Occipital lobe (tissue), 3 donors: ENCODE measurements around the gene HSD17B11. TPM values are rescaled to one million over a fixed set of nuclear protein-coding genes. Genes with fewer than 3 reads are reported as not detected.
"Not testable (repeated sequence)": the region's sequence is repeated elsewhere in the genome, so short reads cannot be mapped to it uniquely, and the experiment has no call there.

Experiments
- DNase-seq: peaks from one replicate; lab custom pipeline; 2025; lab: John Stamatoyannopoulos, UW
- small RNA-seq: library from RNA; depleted of rRNA; stranded (forward); fragments of <200 nt; gene quantifications from one replicate; pipeline ENCODE3, GENCODE V24; 2014
- total RNA-seq: library from RNA; depleted of rRNA; stranded (reverse); fragments of >200 nt; gene quantifications from one replicate; pipeline ENCODE4 v1.2.3, GENCODE V29; 2014

HSD17B11 gene
- total RNA-seq, 1 donor from 2014 or later = 51.8 TPM

DNA sequence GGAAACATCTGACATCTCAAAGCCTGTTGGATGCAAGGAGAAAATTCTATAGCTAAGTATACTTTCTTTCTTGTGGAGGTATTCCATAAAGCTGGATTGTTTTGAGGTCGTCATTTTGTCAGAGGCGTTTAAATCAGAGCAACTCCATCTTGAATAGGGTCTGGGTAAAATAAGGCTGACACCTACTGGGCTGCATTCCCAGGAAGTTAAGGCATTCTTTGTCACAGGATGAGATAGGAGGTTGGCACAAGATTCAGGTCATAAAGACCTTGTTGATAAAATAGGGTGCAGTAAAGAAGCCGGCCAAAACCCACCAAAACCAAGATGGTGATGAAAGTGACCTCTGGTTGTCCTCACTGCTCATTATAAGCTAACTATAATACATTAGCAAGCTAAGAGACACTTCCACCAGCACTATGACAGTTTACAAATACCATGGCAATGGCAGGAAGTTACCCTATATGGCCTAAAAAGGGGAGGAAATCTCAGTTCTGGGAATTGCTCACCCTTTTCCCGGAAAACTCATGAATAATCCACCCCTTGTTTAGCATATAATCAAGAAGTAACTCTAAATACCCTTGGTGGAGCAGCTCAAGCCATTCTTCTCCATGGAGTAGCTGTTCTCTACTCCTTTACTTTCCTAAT lies 80.2 kb downstream of the HSD17B11 start:
- no peak for DNase-seq

DNA sequence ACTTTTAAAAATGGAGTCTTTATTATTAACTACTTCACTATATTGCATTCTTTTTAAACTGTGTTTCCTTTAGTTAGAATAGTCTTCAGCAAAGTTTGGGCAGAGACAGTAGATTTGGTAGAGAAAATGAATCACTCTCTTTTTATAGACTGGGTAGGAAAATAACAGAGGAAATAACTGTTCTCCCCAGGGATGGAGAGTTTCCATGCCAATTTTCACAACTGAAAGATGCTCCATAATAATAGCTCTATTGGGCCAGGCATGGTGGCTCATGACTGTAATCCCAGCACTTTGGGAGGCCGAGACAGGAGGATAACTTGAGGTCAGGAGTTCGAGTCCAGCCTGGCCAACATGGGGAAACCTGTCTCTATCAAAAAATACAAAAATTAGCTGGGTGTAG lies 81.4 kb downstream of the HSD17B11 start:
- DNase-seq = no peak

DNA sequence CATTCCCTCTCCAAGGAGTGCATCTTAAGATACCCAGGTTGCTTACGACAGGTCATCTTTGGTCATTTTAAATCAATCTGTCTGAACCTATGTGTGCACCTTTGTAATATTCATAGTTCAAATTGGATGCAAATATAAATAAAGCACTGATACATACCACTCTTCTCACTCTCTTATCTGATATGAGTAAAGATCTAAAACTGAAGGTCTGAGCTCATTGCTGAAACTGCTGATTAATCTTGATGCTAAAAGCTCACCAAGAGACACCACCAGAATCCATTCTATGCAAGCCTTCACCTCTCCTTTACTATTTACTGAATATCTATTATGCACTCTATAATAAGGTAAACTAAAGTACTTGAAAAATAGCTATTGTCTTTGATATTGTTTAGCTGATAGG lies 84.9 kb downstream of the HSD17B11 start:
- DNase-seq = no peak

DNA sequence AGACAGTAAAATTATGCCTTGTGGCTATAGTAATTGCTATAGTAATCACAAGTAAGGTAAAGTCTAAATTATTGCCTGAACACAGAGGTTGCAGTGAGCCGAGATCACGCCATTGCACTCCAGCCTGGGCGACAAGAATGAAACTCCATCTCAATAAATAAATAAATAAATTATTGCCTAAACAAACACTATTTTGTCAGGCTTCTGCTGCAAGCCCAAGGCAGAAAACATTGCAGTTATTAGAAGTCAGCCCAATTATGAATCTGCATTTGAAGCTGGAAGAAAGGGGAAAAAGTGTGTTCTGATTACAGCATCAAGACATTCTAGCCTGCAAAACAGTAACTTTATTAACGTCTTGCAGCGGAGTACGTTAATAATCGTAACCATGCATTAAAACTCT lies 85.4 kb downstream of the HSD17B11 start:
- no peak for DNase-seq

DNA sequence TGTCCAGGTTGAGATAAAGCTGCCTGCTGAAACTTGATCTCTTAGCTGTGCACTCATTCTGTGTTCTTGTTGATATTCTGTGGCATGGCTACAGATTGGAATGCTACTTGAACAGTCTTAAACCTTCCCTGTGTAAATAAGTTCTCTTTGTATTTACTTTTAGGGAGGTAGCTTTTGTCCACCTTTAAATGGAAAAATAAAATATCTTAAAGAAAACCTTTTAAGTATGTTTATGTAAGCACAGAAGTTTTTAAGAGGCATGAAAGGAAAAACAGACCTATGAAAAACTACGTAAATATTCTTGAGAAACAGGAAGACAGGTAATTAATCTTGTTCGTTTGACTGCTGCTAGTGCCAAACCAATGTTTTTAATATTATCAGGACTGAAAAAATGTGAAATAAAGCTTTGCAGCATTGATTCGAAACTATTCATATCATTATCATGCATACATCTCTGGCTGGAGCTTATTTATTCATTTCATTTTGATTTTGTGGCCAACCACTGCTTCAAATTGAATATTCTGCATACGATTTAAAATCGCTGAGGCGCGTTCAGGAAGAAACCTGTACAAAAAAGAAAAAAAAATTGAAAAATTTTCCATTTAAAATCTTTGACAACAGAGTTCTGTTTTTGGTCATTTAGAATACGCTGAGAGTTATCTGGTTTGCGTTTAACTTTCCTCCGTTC lies 86.1 kb downstream of the HSD17B11 start:
- DNase-seq = no peak

DNA sequence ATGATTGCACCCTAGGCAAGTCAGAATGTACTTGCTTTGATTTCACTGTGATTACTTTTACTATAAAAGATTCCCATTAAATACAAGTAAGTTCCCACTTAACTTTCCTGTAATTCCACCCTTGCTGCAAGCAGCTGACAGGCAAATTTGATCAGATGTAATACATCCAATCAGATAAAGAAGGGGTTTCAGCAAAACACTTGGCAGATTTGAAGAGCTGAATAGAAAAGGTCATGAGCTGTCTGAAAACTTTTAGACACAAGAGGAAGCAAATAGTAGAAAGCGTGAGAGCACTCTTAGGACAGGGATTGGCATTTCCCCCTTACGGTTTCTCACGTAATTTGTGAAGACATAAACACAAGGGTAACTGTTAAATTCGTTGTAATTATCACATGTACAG lies 91.1 kb downstream of the HSD17B11 start:
- DNase-seq = no peak

DNA sequence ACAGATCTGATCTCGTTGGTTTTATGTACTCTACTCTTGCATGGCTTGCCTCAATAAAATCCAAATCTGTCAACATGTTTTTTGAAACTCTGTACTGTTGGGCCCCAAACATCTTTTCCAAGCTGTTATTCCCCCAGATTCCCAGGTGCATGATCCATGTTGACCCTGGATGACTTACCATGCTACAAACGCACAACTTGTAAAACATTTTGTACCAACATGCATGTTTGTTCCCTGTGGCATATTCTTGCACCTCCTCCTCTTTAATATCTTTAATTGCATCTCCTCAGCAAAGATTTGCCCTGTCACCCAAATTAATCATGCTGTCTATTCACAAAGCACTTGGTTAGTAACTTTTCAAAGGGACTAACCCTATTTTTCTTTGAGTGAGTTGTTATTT lies 92.6 kb downstream of the HSD17B11 start:
- no peak for DNase-seq

DNA sequence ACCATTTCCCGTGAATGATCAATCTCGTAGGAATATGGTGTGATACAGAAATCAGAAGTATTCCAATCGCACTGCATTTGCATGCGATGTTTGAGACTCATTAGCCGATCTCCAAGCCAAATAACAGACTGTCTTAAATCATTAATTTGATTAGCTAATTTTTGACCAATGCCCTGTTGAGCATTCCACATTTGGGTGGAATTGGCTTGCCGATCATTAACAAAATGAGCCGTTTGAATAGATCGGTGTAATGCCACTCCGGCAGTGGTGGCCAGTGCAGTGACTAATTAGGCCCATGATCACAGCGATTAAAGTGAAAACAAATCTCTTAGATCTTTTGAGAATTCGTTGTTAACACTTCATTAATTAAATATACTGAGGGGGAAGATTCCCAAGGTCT lies 96.1 kb downstream of the HSD17B11 start:
- DNase-seq = not testable (repeated sequence)

DNA sequence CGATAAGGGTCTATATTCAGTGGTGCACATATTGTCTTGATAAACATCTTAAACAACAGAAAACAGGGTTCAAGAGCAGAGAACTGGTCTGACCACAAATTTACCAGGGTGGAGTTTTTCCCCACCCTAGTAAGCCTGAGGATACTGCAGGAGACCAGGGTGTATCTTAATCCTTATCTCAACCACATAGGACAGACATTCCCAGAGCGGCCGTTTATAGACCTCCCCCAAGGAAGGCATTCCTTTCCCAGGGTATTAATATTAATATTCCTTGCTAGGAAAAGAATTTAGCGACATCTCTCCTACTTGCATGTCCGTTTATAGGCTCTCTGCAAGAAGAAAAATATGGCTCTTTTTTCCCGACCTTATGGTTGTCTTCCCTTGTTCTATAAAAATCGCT lies 97.1 kb downstream of the HSD17B11 start:
- DNase-seq = not testable (repeated sequence)

DNA sequence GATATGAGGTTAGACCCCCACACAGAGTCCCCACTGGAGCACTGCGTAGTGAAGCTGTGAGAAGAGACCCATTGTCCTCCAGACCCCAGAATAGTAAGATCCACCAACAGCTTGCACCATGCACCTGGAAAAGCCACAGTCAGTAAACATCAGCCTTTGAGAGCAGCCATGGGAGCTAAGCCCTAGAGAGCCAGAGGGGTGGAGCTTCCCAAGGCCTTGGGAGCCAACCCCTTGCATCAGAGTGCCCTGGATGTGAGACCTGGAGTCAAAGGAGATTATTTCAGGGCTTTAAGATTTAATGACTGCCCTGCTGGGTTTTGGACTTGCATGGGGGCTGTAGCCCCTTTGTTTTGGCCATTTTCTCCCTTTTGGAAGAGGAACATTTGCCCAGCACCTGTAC lies 104.0 kb downstream of the HSD17B11 start:
- DNase-seq = no peak

Small RNAs within 50 kb of the gene (small RNA-seq; reads per million reads assigned to genes)
- not detected for gene MIR5705
- not detected for gene RN7SL681P

Other genes starting within 250 kb of the HSD17B11 start
- gene KLHL8, start 170.6 kb downstream of the HSD17B11 start, total RNA-seq = 175 TPM
- gene HSD17B13, start 68.3 kb downstream of the HSD17B11 start, total RNA-seq = 0.47 TPM
- 20.9 TPM for gene NUDT9, start 31.4 kb upstream of the HSD17B11 start, total RNA-seq
- gene SPARCL1, start 138.2 kb upstream of the HSD17B11 start, total RNA-seq = 54.9 TPM
- gene DSPP, start 217.3 kb upstream of the HSD17B11 start, total RNA-seq = 0.16 TPM